Testis (tissue), 3 donors: Measurements from ENCODE around the gene SLF2. TPM values are rescaled to one million over a fixed set of nuclear protein-coding genes. Genes with fewer than 3 reads are reported as not detected.

ENCODE experiments used
- DNase-seq: peaks from one replicate; pipeline ENCODE4 v3.0.0-alpha.2; 2019
- H3K27ac ChIP-seq, 2 donors: fragments of 200-600 bp; sonication (generic); one replicate each; pipeline ENCODE4 v1.5.1; 2019
- H3K27me3 ChIP-seq: fragments of 200-600 bp; sonication (generic); one replicate; pipeline ENCODE4 v1.5.1; 2019
- H3K36me3 ChIP-seq: fragments of 200-600 bp; sonication (generic); one replicate; pipeline ENCODE4 v1.5.1; 2017; ENCODE audit warnings: low read depth; ENCODE audit errors: missing control alignments
- H3K4me1 ChIP-seq: fragments of 200-600 bp; sonication (generic); one replicate; pipeline ENCODE4 v1.5.1; 2019
- H3K4me3 ChIP-seq, 2 donors: fragments of 200-600 bp; sonication (generic); one replicate each; pipeline ENCODE4 v1.5.1; 2017 to 2019
- H3K9me3 ChIP-seq: fragments of 200-600 bp; sonication (generic); one replicate; pipeline ENCODE4 v1.5.1; 2017
- CTCF ChIP-seq, 3 experiments: fragments of 450-650 bp in 2 of 3; fragments of 200-600 bp in 1 of 3; sonication (generic) in 1 of 3; IDR thresholded peaks; one replicate each; pipeline ENCODE4 v1.5.1; 2016 to 2019; ENCODE audit warnings: antibody characterized with exemption in 3 of 3, mild to moderate bottlenecking in 2 of 3, moderate library complexity in 1 of 3
- POLR2A ChIP-seq: fragments of 450-650 bp; IDR thresholded peaks from one replicate; pipeline ENCODE4 v1.6.1; 2017; ENCODE audit warnings: antibody characterized with exemption, mild to moderate bottlenecking, moderate library complexity
- WGBS, 2 donors: methylation state at CpG; one replicate each; pipeline ENCODE4 v1.1.5; 2018; 5-methylcytosine and 5-hydroxymethylcytosine counted together
- intact Hi-C: fragments of 100-400 bp; cut with DNase I; formaldehyde crosslinking; loops from one replicate; pipeline ENCODE4 v1.15.1; 2023; ENCODE audit warnings: low total_unique reads
- polyA plus RNA-seq: library from polyadenylated mRNA; stranded (reverse); fragments of 350-450 nt; fragmentation: Illumina TruSeq; extraction: RNeasy Lipid Tissue Mini Kit (QIAGEN cat#74804); gene quantifications from one replicate; pipeline ENCODE4 v1.2.3, GENCODE V29; 2014; ENCODE audit warnings: low read depth, low replicate concordance; ENCODE audit not compliant: insufficient read depth
- total RNA-seq, 2 donors: library from RNA; depleted of rRNA; stranded (reverse); fragments of >200 nt; gene quantifications; one replicate each; pipeline ENCODE4 v1.2.3, GENCODE V29; 2016

The SLF2 gene
- total and polyA plus RNA-seq, 3 donors from 2014 or later = 42.6 to 171 (median 150) TPM

GRCh38 chr10:100864978-100865377, 47.8 kb upstream of the SLF2 start:
- Histone ChIP-seq H3K36me3 (no peaks in the 10 kb centered on the region), H3K4me1 (no peaks in the 10 kb centered on the region), H3K4me3 (no peak overlapping the region), H3K27me3 (no peaks in the 10 kb centered on the region), H3K9me3 (no peaks in the 10 kb centered on the region), H3K27ac (no peak overlapping the region)
- intact Hi-C loops = no loop called here
- 59 to 73% methylated on average over 4 of the region's 4 CpGs for WGBS, 2 donors
- TF ChIP-seq POLR2A (no peak), CTCF (IDR thresholded peaks at IDR 0.05) (no peak)
- DNase-seq = no peak

GRCh38 chr10:100866010-100866409, 46.8 kb upstream of the SLF2 start:
- intact Hi-C loops = no loop called here
- H3K36me3 ChIP-seq = no peaks in the 10 kb centered on the region
- WGBS, 2 donors = 62 to 76% methylated on average over 7 of the region's 7 CpGs
- H3K4me3 ChIP-seq = no peak overlapping the region
- H3K4me1 ChIP-seq = no peaks in the 10 kb centered on the region
- no peaks in the 10 kb centered on the region for H3K9me3 ChIP-seq
- TF ChIP-seq CTCF (IDR thresholded peaks at IDR 0.05) (no peak), POLR2A (no peak)
- no peaks in the 10 kb centered on the region for H3K27me3 ChIP-seq
- H3K27ac ChIP-seq = no peak overlapping the region
- DNase-seq = no peak

GRCh38 chr10:100866575-100867098, 46.1 kb upstream of the SLF2 start:
- 52 to 58% methylated on average over 21 of the region's 21 CpGs for WGBS, 2 donors
- no peak overlapping the region for H3K4me3 ChIP-seq
- no peak overlapping the region for H3K27ac ChIP-seq
- no peak for DNase-seq
- no peaks in the 10 kb centered on the region for H3K4me1 ChIP-seq
- intact Hi-C loops = no loop called here
- no peak for TF ChIP-seq CTCF (IDR thresholded peaks at IDR 0.05)
- no peak for TF ChIP-seq POLR2A
- no peaks in the 10 kb centered on the region for H3K36me3 ChIP-seq
- no peaks in the 10 kb centered on the region for H3K9me3 ChIP-seq
- no peaks in the 10 kb centered on the region for H3K27me3 ChIP-seq

- no peak for TF ChIP-seq POLR2A
- Histone ChIP-seq H3K36me3 (no peaks in the 10 kb centered on the region), H3K9me3 (no peaks in the 10 kb centered on the region), H3K4me1 (no peaks in the 10 kb centered on the region), H3K27ac (no peak overlapping the region), H3K27me3 (no peaks in the 10 kb centered on the region), H3K4me3 (no peak overlapping the region)
- WGBS, 2 donors = 91 to 92% methylated on average over 8 of the region's 8 CpGs
- intact Hi-C loops = no loop called here
- no peak for DNase-seq
These were observed 45.4 kb upstream of the SLF2 start for GRCh38 chr10:100867261-100867963.

- DNase-seq = no peak
- no peaks in the 10 kb centered on the region for H3K27me3 ChIP-seq
- H3K27ac ChIP-seq = no peak overlapping the region
- H3K4me3 ChIP-seq = no peak overlapping the region
- no peak for TF ChIP-seq POLR2A
- TF ChIP-seq CTCF (IDR thresholded peaks at IDR 0.05) = no peak
- no peaks in the 10 kb centered on the region for H3K36me3 ChIP-seq
- no peaks in the 10 kb centered on the region for H3K4me1 ChIP-seq
- H3K9me3 ChIP-seq = no peaks in the 10 kb centered on the region
- WGBS, 2 donors = 83 to 95% methylated on average over 1 to 3 of the region's 3 CpGs
- intact Hi-C loops = no loop called here
These were observed 44.4 kb upstream of the SLF2 start for GRCh38 chr10:100868382-100868781.
